ENCODE data around the gene LTA4H.

GRCh38 chr12:96054244-96054610, 18.8 kb upstream of the LTA4H start:
- no peak for TF ChIP-seq CTCF (IDR thresholded peaks at IDR 0.05)
- TF ChIP-seq POLR2A (IDR thresholded peaks at IDR 0.05) = no peak
